Fibroblast of villous mesenchyme (primary cell): ENCODE results near the gene E2F2. TPM values are rescaled to one million over a fixed set of nuclear protein-coding genes. Genes with fewer than 3 reads are reported as not detected.

Source experiments
- DNase-seq: peaks from one replicate; pipeline ENCODE4 v3.0.0-alpha.2; 2010; ENCODE audit warnings: low read depth
- H3K4me3 ChIP-seq: 2 replicates; pipeline ENCODE4 v1.5.1; 2011; ENCODE audit warnings: low read depth, mild to moderate bottlenecking, low read length
- CTCF ChIP-seq: IDR thresholded peaks from 2 replicates; pipeline ENCODE4 v1.5.1; 2012; ENCODE audit warnings: low read depth, mild to moderate bottlenecking, low read length; ENCODE audit not compliant: insufficient read depth
- total RNA-seq: library from RNA; depleted of rRNA; stranded (reverse); fragments of >200 nt; gene quantifications from 2 replicates; pipeline ENCODE4 v1.2.3, GENCODE V29; 2012

E2F2 gene
- total RNA-seq, 1 donor = 2.2 TPM

DNA sequence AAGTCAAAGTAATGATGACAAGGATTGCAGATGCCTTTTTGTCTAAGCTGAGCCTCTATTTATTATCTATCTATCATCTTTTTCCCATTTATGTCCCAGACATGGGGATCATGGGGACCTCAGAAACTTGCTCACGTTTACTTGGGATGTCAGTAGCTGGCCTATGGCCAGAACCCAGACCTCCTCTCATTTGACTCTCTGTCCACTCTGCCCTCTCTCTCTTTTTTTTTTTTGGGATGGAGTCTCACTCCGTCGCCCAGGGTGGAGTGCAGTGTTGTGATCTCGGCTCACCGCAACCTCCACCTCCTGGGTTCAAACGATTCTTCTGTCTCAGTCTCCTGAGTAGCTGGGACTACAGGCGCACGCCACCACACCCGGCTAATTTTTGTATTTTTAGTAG lies 32.0 kb upstream of the E2F2 start:
- DNase-seq = no peak
- no peak for TF ChIP-seq CTCF
- H3K4me3 ChIP-seq = no peak overlapping the region

DNA sequence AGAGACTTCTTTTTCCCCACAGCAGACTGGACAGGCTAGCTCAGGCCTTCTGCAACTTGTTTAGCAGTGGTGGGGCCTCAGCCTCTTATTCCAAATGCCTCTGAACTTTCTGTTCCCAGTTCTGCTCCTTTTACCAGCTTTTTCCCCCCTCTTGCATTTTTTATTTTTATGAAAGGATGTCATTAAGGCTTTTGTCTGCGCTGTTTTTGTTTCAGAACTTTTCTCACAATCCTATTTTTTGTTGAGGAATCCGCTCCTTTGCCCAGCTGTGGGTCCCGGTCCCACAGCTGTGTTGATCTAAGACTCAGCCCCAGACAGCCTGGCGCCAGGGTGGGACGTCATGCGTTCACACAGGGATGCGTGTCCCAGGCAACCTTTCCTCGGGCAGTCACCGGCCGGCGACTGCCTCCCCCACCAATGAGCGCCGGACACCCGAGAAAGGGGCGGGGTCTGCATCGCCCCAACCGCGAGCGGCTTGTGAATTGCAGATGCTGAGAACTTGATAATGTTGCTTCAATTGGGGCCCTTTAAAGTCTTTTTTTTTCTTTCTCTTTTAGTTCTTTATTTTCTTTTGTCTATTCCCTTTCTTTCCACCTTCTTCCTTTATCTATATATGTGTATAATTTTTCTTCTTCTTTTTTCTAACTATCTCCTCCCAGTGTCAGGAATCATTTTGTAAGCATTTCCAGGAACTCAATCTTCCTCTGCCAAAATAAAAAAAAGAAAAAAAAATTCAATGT lies 31.3 kb upstream of the E2F2 start:
- no peak for TF ChIP-seq CTCF
- DNase-seq = peak; percentile 99
- no peak overlapping the region for H3K4me3 ChIP-seq

DNA sequence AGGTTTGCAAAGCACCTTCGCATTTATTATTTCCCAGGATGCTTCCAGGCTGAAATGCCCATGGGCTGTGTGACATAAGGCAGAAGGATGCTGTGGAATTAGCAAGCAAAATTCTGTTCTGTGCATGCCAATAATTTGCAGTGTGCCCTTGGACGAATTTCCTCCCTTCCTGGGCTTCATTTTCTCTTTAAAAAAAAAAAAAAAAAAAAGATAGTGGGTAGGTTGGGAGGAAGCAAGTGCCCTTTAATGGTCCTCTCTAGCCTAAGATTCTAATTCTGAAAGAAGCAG lies 30.7 kb upstream of the E2F2 start:
- no peak for TF ChIP-seq CTCF
- DNase-seq = no peak
- H3K4me3 ChIP-seq = no peak overlapping the region

- no peak overlapping the region for H3K4me3 ChIP-seq
- no peak for DNase-seq
- TF ChIP-seq CTCF = no peak
These were observed 30.2 kb upstream of the E2F2 start for GRCh38 chr1:23561076-23561812.

DNA sequence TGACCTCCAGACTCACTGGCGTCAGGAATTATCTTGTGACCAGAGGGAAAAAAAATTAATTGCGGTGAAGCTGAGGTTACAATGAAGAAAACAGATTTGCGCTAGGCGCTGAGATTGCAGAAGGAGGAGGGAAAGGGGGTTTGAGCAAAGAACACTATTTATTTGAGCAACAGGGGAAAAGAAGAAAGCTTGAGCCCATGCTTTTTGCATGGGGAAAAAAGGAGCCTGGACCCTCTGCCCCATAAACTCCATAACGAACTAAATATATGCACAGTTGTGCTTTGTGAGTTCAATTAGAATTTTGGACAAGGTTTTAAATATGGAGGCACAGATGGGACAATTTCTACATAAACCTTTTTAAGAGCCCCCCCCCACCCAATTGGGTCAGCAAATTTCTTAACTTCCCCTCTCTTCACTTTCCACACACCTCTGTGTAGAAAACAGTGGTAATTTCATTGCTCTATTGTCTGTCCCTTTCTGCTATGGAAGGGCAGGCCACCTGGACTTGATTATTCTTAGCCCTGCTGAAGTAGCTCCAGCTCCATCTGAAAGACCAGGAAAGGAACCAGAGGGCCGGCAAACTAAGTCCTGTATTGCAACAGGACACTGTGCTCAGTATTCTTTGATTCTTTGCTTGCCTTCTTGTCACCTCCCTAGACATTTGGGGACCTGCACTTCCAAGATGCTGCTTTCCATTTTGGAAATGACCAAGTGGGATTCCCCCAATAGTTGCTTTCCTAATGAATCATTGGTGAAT lies 29.1 kb upstream of the E2F2 start:
- no peak for TF ChIP-seq CTCF
- peak overlapping the region; percentile 91 for H3K4me3 ChIP-seq
- peak; percentile 94 for DNase-seq

- H3K4me3 ChIP-seq = peak within 1 kb of the TSS; percentile 91
- peak; percentile 99 for DNase-seq
- TF ChIP-seq CTCF = no peak
These were observed 28.3 kb upstream of the E2F2 start, which contains the start of gene ID3 for GRCh38 chr1:23559136-23559984. Gene ID3 (minus strand): TSS chr1:23559501. CDS start chr1:23559426, 75 bp downstream.
